HepG2 (cell line): ENCODE results near the gene N4BP2. TPM values are rescaled to one million over a fixed set of nuclear protein-coding genes. Genes with fewer than 3 reads are reported as not detected.
A peak's percentile ranks its signal among the peaks of the same experiment; 100 is the strongest.

Experiments used
- GATA4 ChIP-seq: sonication (generic); IDR thresholded peaks from 2 replicates; pipeline ENCODE4 v1.6.1; 2016; ENCODE audit warnings: antibody characterized with exemption, low read depth, borderline replicate concordance
- MEF2D ChIP-seq: sonication (generic); formaldehyde crosslinking; IDR thresholded peaks from 2 replicates; pipeline ENCODE4 v1.5.1; 2020; ENCODE audit warnings: mild to moderate bottlenecking, missing genetic modification reagents
- MLLT10 ChIP-seq: sonication (generic); formaldehyde crosslinking; IDR thresholded peaks from 2 replicates; pipeline ENCODE4 v1.4.0; 2020; ENCODE audit warnings: missing genetic modification reagents
- MYC ChIP-seq: sonication (generic); formaldehyde crosslinking; IDR thresholded peaks from 2 replicates; pipeline ENCODE4 v1.9.0; 2021; ENCODE audit warnings: missing genetic modification reagents, borderline replicate concordance
- ZMYM4 ChIP-seq: sonication (generic); formaldehyde crosslinking; IDR thresholded peaks from 2 replicates; pipeline ENCODE4 v1.8.1; 2023; ENCODE audit warnings: mild to moderate bottlenecking, missing genetic modification reagents
- polyA plus RNA-seq, 8 experiments: library from polyadenylated mRNA; depleted of rRNA in 3 of 8; stranded (reverse) in 7 of 8; unstranded in 1 of 8; fragments of >200 nt; fragmentation: Illumina TruSeq in 4 of 8; extraction: Trizol in 4 of 8; gene quantifications; 2 replicates each; pipeline versions ENCODE4 v1.2.1 to v1.2.3, GENCODE V29; 2011 to 2016; ENCODE audit warnings: low read depth in 4 of 8, missing spikeins in 1 of 8, mixed read lengths in 1 of 8; ENCODE audit not compliant: insufficient read depth in 1 of 8
- total RNA-seq, 5 experiments: library from RNA; depleted of rRNA; stranded (reverse); fragments of >200 nt; fragmentation: Illumina TruSeq; extraction: Trizol; gene quantifications; 2 replicates each; pipeline ENCODE4 v1.2.3, GENCODE V29; 2016; ENCODE audit warnings: low read depth in 1 of 5
- TF ChIP-seq, protein P1 (sequence below): sonication (generic); formaldehyde crosslinking; conservative IDR thresholded peaks from 2 replicates; pipeline ENCODE4 v1.4.0; 2020; ENCODE audit warnings: mild to moderate bottlenecking, missing genetic modification reagents, moderate library complexity
- TF ChIP-seq, protein P2 (sequence below): sonication (generic); formaldehyde crosslinking; conservative IDR thresholded peaks from 2 replicates; pipeline ENCODE4 v1.8.0; 2022; ENCODE audit warnings: mild to moderate bottlenecking, moderate library complexity, missing genetic modification reagents
- TF ChIP-seq, protein P3 (sequence below): sonication (generic); formaldehyde crosslinking; IDR thresholded peaks from 2 replicates; pipeline ENCODE4 v1.4.0; 2020; ENCODE audit warnings: low read depth, mild to moderate bottlenecking, missing genetic modification reagents
- TF ChIP-seq, protein P4 (sequence below): sonication (generic); formaldehyde crosslinking; IDR thresholded peaks from 2 replicates; pipeline ENCODE4 v1.5.1; 2020; ENCODE audit warnings: missing genetic modification reagents, mild to moderate bottlenecking, borderline replicate concordance
- TF ChIP-seq, protein P5 (sequence below): sonication (generic); formaldehyde crosslinking; IDR thresholded peaks from 2 replicates; pipeline ENCODE4 v1.4.0; 2020; ENCODE audit warnings: mild to moderate bottlenecking, missing genetic modification reagents, borderline replicate concordance
- TF ChIP-seq, protein P6 (sequence below): sonication (generic); formaldehyde crosslinking; IDR thresholded peaks from 2 replicates; pipeline ENCODE4 v1.4.0; 2020; ENCODE audit warnings: missing genetic modification reagents; ENCODE audit errors: not compliant biosample characterization
- TF ChIP-seq, protein P7 (sequence below): sonication (generic); formaldehyde crosslinking; conservative IDR thresholded peaks from 2 replicates; pipeline ENCODE4 v1.8.1; 2023; ENCODE audit warnings: missing genetic modification reagents

The N4BP2 gene
- total and polyA plus RNA-seq, 2 of the 13 experiments (the other 11 are each of a cell fraction or from before 2014, with no cell fraction given), result 5.6 to 12.9 TPM

DNA sequence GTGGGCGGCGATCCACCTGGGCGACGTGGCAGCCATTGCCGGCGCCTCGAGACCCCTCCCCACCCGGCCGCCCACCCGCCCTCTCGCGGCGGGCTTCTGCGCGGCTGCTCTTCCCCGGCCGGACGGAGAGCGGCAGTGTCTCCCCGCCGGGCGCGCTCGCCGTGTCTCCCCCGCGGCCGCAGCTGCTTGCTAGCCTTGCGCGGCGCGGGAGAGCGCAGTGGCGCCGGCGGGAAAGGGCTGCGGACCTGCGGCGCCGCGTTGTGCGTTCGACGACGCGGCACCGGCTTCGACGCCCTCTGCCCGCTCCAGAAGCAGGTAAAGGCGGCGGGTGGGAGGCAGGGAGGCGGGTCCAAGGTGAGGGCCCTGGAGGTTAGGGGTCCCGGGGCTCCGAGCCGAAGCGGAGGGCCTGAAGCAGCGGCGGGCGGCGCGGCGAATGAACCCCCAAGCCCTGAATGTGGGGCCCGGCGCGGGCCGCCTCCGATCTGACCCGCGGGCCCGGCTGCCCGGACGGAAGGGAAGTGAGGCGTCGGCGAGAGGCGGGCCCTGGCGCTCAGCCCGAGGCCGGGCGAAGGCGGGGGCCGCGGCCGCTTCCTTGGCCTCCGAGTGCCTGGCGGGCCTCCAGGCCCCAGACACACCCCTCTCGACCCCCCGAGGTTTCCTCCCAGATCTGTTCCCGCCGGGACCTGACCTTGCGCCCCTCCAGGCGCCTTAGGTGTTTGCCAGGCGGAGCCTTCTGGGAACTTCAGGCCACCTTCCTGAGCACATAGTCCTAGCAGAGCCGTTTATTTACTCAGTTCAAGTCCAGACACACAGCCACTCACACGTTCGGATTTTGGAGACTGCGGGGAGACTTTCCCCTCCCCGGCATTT, at the start of gene N4BP2 (continued):
- TF ChIP-seq MYC, result peak; percentile 73
- TF ChIP-seq, protein P1, sequence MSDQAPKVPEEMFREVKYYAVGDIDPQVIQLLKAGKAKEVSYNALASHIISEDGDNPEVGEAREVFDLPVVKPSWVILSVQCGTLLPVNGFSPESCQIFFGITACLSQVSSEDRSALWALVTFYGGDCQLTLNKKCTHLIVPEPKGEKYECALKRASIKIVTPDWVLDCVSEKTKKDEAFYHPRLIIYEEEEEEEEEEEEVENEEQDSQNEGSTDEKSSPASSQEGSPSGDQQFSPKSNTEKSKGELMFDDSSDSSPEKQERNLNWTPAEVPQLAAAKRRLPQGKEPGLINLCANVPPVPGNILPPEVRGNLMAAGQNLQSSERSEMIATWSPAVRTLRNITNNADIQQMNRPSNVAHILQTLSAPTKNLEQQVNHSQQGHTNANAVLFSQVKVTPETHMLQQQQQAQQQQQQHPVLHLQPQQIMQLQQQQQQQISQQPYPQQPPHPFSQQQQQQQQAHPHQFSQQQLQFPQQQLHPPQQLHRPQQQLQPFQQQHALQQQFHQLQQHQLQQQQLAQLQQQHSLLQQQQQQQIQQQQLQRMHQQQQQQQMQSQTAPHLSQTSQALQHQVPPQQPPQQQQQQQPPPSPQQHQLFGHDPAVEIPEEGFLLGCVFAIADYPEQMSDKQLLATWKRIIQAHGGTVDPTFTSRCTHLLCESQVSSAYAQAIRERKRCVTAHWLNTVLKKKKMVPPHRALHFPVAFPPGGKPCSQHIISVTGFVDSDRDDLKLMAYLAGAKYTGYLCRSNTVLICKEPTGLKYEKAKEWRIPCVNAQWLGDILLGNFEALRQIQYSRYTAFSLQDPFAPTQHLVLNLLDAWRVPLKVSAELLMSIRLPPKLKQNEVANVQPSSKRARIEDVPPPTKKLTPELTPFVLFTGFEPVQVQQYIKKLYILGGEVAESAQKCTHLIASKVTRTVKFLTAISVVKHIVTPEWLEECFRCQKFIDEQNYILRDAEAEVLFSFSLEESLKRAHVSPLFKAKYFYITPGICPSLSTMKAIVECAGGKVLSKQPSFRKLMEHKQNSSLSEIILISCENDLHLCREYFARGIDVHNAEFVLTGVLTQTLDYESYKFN (CRISPR knock-in tag), result 0 out of 2 replicates have a peak, but pooled peaks have one; percentile 4
- TF ChIP-seq, protein P2, sequence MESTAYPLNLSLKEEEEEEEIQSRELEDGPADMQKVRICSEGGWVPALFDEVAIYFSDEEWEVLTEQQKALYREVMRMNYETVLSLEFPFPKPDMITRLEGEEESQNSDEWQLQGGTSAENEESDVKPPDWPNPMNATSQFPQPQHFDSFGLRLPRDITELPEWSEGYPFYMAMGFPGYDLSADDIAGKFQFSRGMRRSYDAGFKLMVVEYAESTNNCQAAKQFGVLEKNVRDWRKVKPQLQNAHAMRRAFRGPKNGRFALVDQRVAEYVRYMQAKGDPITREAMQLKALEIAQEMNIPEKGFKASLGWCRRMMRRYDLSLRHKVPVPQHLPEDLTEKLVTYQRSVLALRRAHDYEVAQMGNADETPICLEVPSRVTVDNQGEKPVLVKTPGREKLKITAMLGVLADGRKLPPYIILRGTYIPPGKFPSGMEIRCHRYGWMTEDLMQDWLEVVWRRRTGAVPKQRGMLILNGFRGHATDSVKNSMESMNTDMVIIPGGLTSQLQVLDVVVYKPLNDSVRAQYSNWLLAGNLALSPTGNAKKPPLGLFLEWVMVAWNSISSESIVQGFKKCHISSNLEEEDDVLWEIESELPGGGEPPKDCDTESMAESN (CRISPR knock-in tag), result peak; percentile 91
- peak; percentile 65 for TF ChIP-seq ZMYM4 (CRISPR knock-in tag)
- TF ChIP-seq MEF2D (CRISPR knock-in tag), result no peak
- TF ChIP-seq, protein P3, sequence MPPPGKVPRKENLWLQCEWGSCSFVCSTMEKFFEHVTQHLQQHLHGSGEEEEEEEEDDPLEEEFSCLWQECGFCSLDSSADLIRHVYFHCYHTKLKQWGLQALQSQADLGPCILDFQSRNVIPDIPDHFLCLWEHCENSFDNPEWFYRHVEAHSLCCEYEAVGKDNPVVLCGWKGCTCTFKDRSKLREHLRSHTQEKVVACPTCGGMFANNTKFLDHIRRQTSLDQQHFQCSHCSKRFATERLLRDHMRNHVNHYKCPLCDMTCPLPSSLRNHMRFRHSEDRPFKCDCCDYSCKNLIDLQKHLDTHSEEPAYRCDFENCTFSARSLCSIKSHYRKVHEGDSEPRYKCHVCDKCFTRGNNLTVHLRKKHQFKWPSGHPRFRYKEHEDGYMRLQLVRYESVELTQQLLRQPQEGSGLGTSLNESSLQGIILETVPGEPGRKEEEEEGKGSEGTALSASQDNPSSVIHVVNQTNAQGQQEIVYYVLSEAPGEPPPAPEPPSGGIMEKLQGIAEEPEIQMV (CRISPR knock-in tag), result peak; percentile 82; the same call in 1 of the 2 replicates
- TF ChIP-seq, protein P4, sequence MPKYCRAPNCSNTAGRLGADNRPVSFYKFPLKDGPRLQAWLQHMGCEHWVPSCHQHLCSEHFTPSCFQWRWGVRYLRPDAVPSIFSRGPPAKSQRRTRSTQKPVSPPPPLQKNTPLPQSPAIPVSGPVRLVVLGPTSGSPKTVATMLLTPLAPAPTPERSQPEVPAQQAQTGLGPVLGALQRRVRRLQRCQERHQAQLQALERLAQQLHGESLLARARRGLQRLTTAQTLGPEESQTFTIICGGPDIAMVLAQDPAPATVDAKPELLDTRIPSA (CRISPR knock-in tag), result peak; percentile 65; the same call in 1 of the 2 replicates
- TF ChIP-seq, protein P5, sequence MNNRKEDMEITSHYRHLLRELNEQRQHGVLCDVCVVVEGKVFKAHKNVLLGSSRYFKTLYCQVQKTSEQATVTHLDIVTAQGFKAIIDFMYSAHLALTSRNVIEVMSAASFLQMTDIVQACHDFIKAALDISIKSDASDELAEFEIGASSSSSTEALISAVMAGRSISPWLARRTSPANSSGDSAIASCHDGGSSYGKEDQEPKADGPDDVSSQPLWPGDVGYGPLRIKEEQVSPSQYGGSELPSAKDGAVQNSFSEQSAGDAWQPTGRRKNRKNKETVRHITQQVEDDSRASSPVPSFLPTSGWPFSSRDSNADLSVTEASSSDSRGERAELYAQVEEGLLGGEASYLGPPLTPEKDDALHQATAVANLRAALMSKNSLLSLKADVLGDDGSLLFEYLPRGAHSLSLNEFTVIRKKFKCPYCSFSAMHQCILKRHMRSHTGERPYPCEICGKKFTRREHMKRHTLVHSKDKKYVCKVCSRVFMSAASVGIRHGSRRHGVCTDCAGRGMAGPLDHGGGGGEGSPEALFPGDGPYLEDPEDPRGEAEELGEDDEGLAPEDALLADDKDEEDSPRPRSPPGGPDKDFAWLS (CRISPR knock-in tag), result 0 out of 2 replicates have a peak, but pooled peaks have one; percentile 45
- TF ChIP-seq, protein P6, sequence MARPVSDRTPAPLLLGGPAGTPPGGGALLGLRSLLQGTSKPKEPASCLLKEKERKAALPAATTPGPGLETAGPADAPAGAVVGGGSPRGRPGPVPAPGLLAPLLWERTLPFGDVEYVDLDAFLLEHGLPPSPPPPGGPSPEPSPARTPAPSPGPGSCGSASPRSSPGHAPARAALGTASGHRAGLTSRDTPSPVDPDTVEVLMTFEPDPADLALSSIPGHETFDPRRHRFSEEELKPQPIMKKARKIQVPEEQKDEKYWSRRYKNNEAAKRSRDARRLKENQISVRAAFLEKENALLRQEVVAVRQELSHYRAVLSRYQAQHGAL, result peak; percentile 76
- no peak for TF ChIP-seq MLLT10 (CRISPR knock-in tag)
- no peak for TF ChIP-seq GATA4
- TF ChIP-seq, protein P7, sequence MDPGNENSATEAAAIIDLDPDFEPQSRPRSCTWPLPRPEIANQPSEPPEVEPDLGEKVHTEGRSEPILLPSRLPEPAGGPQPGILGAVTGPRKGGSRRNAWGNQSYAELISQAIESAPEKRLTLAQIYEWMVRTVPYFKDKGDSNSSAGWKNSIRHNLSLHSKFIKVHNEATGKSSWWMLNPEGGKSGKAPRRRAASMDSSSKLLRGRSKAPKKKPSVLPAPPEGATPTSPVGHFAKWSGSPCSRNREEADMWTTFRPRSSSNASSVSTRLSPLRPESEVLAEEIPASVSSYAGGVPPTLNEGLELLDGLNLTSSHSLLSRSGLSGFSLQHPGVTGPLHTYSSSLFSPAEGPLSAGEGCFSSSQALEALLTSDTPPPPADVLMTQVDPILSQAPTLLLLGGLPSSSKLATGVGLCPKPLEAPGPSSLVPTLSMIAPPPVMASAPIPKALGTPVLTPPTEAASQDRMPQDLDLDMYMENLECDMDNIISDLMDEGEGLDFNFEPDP (CRISPR knock-in tag), result no peak
